ENCODE measurements around the gene KSR1.

GRCh38 chr17:27421111-27421510, 35.1 kb upstream of the KSR1 start:
- TF ChIP-seq CTCF (conservative IDR thresholded peaks at IDR 0.05) (no peak), ZFX (IDR thresholded peaks at IDR 0.05) (no peak)
